Measurements from ENCODE around the gene DAB2IP.
A peak's percentile ranks its signal among the peaks of the same experiment; 100 is the strongest.

Gene DAB2IP

DNA sequence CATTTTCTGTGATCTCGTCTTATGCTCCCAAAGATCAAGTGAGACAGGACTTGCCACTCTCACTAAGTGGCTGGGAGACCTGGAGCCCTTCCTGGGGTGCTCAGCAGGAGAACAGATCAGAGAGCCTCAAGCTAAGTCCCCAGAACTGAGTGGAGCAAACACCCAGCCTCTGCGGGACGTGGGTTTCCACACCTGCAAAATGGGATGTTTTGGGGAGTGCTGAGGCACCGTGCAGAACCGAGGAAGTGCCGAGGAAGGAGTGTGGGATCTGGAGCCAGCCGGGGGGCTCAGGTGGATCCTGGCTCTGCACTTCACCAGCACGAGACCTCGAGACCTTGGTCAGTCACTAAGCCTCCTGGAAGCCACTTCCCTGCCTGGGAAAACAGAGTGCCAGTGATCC, 166.0 kb downstream of the DAB2IP start:
- no peak overlapping the region for H3K4me3 ChIP-seq

GRCh38 chr9:121818016-121818661, 166.7 kb downstream of the DAB2IP start:
- Histone ChIP-seq H3K27ac (no peak overlapping the region), H3K4me3 (no peak overlapping the region)

More for the DNA sequence above, 166.0 kb downstream of the DAB2IP start:
- no peak overlapping the region for H3K27ac ChIP-seq

GRCh38 chr9:121818841-121819427, 167.5 kb downstream of the DAB2IP start:
- Histone ChIP-seq H3K4me3 (no peak overlapping the region), H3K27ac (no peak overlapping the region)

- Histone ChIP-seq H3K27ac (no peak overlapping the region), H3K4me3 (peak overlapping the region in 1 of 7 experiments; percentile 10)
Measured at GRCh38 chr9:121819428-121820231, 168.2 kb downstream of the DAB2IP start.

DNA sequence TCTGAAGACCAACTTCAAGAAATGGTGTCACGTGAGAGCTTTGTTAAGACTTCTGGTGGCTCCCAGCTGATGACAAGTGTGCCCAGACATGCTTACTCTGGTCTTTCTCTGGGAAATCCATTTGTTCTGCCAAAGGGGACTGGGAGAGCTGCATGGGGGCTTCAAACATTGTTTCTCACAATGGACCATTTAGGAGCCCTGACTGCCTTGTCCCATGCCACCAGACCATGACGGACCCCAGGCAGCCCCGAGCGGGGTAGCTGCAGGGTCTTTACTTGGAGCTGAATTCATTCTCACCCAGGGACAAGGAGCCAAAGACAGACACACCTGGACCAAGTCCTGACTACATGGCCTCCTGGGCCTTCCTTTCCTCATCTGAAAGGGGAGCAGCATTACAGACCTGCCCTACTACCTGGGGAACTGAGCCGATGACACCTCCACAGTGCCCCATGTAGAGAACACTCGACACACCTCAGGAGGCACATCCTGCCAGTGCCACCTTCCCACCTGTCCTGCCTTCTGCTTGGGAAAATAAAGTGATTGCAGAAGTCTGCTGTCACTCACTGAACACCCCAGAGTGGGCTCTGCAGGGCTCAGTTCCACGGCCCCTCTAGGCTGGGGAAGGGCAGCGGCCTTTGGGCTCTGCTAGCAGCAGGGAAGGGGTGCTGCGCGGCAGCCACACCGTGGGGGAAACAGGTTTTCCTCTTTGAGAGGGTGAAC, 169.0 kb downstream of the DAB2IP start:
- Histone ChIP-seq H3K27ac (no peak overlapping the region), H3K4me3 (no peak overlapping the region)

DNA sequence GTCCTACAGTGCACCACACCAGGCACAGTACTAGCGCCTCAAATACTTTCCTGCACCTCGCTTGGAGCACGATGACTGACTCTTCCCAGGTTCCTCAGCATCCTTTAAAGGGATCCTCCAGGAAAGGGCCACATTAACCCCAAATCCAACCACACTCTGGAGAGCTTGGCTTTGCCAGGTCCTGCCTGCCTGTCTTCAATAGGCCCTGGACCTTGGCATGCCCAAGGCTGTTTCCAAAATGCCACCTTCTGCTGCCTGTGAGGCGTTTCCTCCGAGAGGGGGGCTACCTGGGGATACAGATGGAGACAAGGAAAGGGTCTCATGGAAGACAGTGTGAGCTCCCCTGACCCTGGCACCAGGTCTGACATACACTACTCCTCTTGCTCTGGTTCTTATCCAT, 169.9 kb downstream of the DAB2IP start:
- no peak overlapping the region for H3K27ac ChIP-seq
- no peak overlapping the region for H3K4me3 ChIP-seq

DNA sequence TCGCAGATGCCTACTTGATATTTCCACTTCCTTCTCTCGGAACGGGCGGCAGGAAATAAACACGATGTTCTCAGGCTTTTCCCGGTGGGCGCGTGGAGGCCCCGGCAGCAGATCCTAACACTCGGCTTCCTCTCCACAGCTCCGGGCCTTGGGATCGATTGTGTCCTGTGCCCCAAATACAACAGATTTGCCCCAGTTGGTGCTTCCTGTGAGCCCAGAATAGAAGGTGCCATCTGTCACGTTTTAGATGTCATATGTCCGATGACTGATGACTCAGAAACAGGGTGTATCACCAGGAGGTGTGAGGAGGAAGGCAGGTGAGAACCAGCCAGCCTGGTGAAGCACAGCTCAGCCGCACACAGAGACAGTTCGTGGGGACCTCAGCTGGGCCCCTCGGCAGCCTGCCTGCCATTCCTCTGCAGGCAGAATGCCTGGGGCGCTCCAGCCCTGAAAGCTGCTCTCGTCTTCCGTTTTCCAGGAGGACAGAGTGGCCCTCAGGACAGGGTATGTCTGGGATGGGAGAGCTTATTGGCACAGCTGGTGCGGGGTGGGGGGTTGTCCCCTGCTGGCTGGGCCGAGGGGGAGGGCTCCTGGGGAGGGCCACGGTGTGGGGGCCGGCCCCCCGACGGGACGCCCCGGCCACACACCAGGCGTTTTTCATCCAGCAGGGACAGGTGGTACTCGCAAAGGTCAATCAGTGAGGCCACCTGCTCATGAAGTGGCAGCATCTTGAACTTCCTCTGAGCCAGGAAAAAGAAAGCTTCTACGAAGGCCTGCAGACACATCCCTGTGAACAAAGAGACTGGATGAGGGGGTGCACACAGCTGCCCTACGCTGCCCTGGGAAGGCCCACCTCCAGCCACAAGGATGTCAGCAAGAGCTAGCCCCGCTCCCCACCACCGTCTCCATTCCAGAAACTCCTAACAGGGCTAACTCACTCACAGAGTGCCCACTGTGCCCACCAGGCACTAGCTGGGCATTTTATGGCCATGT, 171.0 kb downstream of the DAB2IP start:
- H3K27ac ChIP-seq, result no peak overlapping the region
- H3K4me3 ChIP-seq, result no peak overlapping the region

- Histone ChIP-seq H3K4me3 (no peak overlapping the region), H3K27ac (no peak overlapping the region)
Measured at GRCh38 chr9:121823451-121824169, 172.2 kb downstream of the DAB2IP start.

- Histone ChIP-seq H3K4me3 (no peak overlapping the region), H3K27ac (no peak overlapping the region)
Measured at GRCh38 chr9:121824651-121825030, 173.2 kb downstream of the DAB2IP start.

DNA sequence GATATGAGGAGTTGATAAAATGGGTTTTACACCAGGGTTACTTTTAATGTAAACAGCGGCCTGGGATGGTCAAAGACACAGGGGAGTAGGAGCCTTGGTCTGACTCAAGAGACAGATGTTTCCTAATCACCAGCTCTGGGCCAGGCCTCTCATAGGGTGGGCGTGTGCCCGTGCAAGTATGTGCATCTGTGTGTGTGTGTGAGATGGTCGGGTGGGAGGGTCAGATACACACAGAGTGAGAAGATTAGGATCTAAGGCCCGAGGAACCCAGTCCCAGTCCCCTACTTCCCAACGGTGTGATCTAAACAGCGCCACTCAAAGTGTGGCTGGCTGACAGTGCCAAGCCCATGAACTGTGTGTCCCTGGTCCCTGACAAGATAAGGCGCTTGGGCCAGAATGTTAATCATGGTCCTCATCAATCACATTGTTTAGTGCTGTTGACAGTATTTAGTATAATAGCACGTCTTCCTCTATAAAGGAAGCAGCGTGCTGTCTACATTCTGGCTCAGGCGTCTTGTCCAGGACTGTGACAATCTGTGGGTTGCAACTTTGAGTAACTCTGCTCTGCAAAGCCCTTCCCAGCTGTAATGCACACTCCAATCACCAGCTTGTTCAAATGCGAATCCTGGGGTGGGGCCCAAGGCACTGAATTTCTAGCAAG, 173.7 kb downstream of the DAB2IP start:
- H3K4me3 ChIP-seq, result no peak overlapping the region
- H3K27ac ChIP-seq, result no peak overlapping the region

GRCh38 chr9:121826711-121827110, 175.3 kb downstream of the DAB2IP start:
- Histone ChIP-seq H3K4me3 (no peak overlapping the region), H3K27ac (no peak overlapping the region)

DNA sequence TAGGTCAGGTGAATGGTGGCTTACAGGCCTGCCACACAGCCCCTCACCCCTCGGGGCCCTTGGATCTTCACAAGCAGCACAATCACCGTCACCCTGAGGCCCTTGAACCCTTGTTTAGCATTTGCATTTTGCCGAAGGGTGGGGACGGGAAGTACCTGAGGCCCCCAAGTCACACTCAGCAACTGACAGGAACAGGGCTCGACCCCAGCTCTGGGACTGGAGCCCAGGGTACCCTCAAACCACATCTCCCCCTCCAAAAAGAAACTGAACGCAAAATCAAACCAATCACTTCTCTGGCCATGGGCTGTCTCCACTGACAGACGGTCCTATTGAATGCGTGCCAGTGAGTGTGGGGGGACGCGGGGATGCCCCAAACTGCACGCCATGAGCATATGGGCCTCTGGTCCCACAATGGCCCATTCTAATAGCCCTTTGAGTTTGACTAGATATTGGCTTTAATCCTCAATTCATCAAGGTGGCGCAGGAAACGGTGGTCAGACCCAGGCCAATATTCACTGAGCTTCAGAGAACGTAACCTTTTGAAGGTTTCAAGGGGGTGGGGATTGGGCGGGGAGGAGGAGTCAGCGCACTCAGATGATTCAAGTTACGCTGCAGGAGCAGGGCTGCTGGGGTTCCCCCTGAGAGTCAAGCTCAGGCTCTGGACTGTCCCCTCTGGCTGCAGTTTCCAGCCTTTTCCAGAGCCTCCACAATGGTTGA, 176.0 kb downstream of the DAB2IP start:
- no peak overlapping the region for H3K27ac ChIP-seq

DNA sequence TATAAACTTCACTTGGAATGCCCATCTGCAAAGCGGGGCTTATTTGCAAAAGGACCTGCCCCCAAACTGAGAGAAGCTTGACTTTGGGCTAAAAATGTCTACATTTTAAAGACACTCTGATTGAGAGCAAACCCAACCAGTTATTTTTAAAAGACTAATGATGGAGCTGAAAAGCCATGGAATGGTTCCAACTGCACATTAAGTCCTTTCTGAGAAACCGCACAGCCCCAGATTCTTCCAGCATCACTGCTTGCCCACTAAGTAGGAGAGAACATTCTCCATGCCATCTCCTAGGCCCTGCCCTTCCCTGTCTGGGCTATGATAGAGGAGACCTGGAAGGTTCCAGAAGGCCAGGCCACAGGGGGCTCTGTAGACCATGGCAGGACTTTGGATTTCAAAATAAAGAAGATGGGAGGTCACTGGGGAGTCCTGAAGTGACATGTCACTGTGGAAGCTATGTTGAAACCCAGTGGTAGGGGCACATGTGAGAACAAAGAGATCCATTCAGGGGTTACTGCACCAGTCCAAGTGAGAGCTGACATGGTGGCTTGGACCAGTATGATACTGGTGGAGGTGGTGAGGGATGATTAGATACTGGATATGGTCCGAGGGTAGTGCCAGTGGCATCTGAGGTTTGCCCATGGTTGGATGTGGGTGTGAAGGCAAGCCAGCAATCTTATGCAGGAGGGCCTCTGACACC, 179.2 kb downstream of the DAB2IP start:
- no peak overlapping the region for H3K27ac ChIP-seq
- H3K4me3 ChIP-seq, result no peak overlapping the region

More for the DNA sequence above, 176.0 kb downstream of the DAB2IP start:
- no peak overlapping the region for H3K4me3 ChIP-seq

GRCh38 chr9:121831869-121832268, 180.4 kb downstream of the DAB2IP start:
- no peak overlapping the region for H3K4me3 ChIP-seq
- no peak overlapping the region for H3K27ac ChIP-seq

GRCh38 chr9:121833061-121833460, 181.6 kb downstream of the DAB2IP start:
- no peak overlapping the region for H3K4me3 ChIP-seq

More at GRCh38 chr9:121833061-121833460, 181.6 kb downstream of the DAB2IP start:
- no peak overlapping the region for H3K27ac ChIP-seq

Measured in skin epidermis (tissue), 12 donors.